Panc1 (cell line): Measurements from ENCODE around the gene LYZL1.
"Not testable (repeated sequence)": the region's sequence is repeated elsewhere in the genome, so short reads cannot be mapped to it uniquely, and the experiment has no call there.

Source experiments
- CTCF ChIP-seq: fragments of 450-650 bp; IDR thresholded peaks from 2 replicates; pipeline ENCODE4 v1.5.1; 2017; ENCODE audit warnings: mild to moderate bottlenecking
- POLR2AphosphoS5 ChIP-seq: IDR thresholded peaks from 2 replicates; pipeline ENCODE4 v1.6.1; 2012; ENCODE audit warnings: mild to moderate bottlenecking, low read depth, low read length, moderate library complexity
- REST ChIP-seq, 2 experiments: IDR thresholded peaks; 2 replicates each; pipeline ENCODE4 v1.6.1; 2011 to 2012; ENCODE audit warnings: low read depth in 2 of 2, control low read depth in 1 of 2, low read length in 1 of 2, mild to moderate bottlenecking in 1 of 2, moderate library complexity in 1 of 2; ENCODE audit not compliant: insufficient read depth in 1 of 2
- SIN3A ChIP-seq: IDR thresholded peaks from 2 replicates; pipeline ENCODE4 v1.6.1; 2012; ENCODE audit warnings: low read depth, mild to moderate bottlenecking, low read length, moderate library complexity, borderline replicate concordance; ENCODE audit not compliant: insufficient read depth

GRCh38 chr10:29291561-29291960 is 2.7 kb downstream of the LYZL1 start:
- TF ChIP-seq CTCF; POLR2AphosphoS5; REST (IDR thresholded peaks at IDR 0.05; ENCODE audit: insufficient read depth in 1 of 2, low read depth in 2 of 2, low read length in 1 of 2); SIN3A: not testable (repeated sequence)
